ENCODE results near the gene MDN1. TPM values are rescaled to one million over a fixed set of nuclear protein-coding genes. Genes with fewer than 3 reads are reported as not detected.

The MDN1 gene
- total and polyA plus RNA-seq, 2 of the 8 experiments (the other 6 are each of a cell fraction or from before 2014, with no cell fraction given): 53.5 to 179 TPM

DNA sequence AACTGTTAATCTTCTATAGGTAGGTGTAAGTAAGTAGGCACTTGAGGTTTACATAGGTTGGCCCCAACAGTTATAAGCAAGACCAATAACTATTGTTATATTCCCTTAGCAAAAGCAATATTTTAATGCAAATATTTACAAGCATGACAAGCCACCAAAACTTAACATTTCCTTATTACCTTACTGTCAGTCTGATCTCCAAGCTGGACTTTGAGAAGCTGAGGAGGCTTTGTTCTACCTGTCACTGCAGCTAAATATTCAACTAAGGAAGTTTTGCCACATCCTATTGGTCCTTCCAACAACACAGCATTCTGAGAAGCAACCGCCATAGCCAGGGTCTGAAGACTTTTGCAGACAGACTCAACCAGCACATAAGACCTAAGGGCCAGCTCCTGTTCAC lies 29.6 kb downstream of the MDN1 start (continued):
- TF ChIP-seq HDAC2 (IDR thresholded peaks at IDR 0.05; ENCODE audit: borderline replicate concordance in 1 of 2, low read depth in 2 of 2, low read length in 2 of 2) (no peak), BACH1 (IDR thresholded peaks at IDR 0.05; ENCODE audit: low read length) (no peak), BCL11A (IDR thresholded peaks at IDR 0.05; ENCODE audit: low read depth in 2 of 2, low read length in 2 of 2) (no peak), KDM4A (IDR thresholded peaks at IDR 0.05; ENCODE audit: low read depth, low read length, severe bottlenecking) (no peak), RNF2 (IDR thresholded peaks at IDR 0.05; ENCODE audit: borderline replicate concordance, low read depth, low read length, missing control alignments, poor library complexity, severe bottlenecking) (no peak), GABPA (IDR thresholded peaks at IDR 0.05; ENCODE audit: borderline replicate concordance, insufficient read depth, low read length) (no peak)
